Measurements from ENCODE around the gene NCMAP. TPM values are rescaled to one million over a fixed set of nuclear protein-coding genes. Genes with fewer than 3 reads are reported as not detected.
"Not testable (repeated sequence)": the region's sequence is repeated elsewhere in the genome, so short reads cannot be mapped to it uniquely, and the experiment has no call there.

The NCMAP gene
- total RNA-seq, result not detected in 2 replicates

DNA sequence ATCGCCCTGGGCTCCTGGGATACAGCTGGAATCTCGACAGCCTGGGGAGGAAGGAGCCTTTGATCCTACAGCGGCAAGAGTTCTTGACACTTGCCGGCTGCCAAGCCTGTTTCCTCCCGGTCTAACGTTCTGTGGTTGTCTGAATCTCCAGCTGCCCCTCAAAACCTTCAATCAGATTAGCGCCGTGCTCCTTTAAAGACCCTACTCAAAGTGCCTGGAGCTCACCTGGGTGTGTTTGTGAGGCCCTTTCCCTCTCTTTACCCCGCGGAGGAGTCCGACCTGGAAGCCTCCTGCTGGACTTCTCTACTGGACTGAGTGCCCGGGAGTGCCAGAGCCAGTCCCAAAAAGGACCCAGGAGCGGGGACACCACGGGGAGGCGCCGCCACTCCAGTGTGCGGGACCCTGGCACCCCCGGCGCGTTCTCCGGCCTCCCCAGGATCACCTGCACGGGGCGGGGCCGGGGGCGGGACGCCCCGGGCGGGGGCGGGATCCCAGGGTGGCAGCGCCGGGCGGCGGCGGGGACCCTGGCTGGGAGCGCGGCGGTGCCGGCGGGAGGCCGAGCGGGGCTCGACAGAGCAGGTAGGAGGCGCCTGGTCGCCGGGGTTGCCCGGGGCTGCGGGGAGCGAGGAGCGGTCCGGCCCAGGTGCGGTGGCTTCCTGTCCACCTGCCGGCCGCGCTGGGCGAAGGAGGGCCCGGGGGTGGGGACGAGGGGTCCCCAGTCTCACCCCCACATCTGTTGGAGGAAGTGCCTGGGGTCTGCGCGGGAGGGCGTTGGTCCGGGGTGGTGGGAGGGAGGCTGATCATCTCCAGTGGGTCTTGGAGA is at the start of gene NCMAP:
Gene NCMAP, plus strand, starts transcription at position 497 of the 823 bp plus-strand sequence. CDS start 39,344 bp downstream, outside the sequence.
- intact Hi-C loops (cut with micrococcal nuclease), result no loop called here

- intact Hi-C loops (cut with micrococcal nuclease), result loop anchor here (10.0 kb wide), 2 partner anchors 238 to 312 kb away; partner anchors contain the start of gene CLIC4
These were observed 49.1 kb upstream of the NCMAP start for GRCh38 chr1:24506691-24507381.

DNA sequence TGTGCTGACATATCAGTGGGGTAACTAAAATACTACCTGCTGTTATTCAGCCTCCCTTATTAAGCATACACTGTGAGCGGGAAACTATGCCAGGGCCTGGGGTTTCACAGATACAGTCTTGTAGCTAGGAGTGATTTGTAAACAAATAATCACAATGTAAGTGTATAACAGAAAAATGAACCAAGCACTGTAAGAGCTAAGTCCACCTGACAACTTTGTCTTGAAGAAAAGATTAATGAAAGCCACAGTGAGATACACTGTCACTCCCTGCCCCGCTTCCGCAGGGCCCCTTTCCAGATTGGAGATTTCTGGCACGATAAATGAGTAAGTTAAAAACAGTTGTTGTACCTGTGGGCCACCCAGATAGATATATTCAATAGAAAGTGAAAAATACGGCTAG is 48.5 kb upstream of the NCMAP start:
- intact Hi-C loops (cut with micrococcal nuclease), result loop anchor here (10.0 kb wide), 2 partner anchors 237 to 313 kb away; partner anchors contain the start of gene CLIC4

- intact Hi-C loops (cut with micrococcal nuclease), result loop anchor here (10.0 kb wide), 2 partner anchors 236 to 314 kb away; partner anchors contain the start of gene CLIC4
These were observed 47.0 kb upstream of the NCMAP start for GRCh38 chr1:24508911-24509310.

DNA sequence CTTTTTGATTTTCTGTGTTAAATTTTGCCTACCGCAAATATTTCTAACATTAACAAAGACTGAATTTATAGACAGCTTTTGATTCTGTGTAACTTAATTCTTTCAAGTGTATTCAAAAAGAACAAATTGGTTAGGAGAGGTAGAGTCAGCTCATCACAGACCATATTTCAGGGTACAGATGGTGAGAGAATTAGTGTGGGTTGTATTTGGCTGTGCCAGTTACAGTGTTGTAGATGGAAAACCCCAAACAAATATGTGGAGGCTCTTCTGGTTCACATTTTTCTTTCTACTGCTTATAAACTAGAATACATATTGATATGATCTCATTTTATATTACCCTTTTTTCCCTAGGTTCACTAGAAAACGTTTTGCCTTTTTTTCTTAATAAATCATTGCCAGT is 42.2 kb upstream of the NCMAP start:
- intact Hi-C loops (cut with micrococcal nuclease), result no loop called here

GRCh38 chr1:24514946-24515345 is 40.9 kb upstream of the NCMAP start:
- intact Hi-C loops (cut with micrococcal nuclease), result no loop called here

DNA sequence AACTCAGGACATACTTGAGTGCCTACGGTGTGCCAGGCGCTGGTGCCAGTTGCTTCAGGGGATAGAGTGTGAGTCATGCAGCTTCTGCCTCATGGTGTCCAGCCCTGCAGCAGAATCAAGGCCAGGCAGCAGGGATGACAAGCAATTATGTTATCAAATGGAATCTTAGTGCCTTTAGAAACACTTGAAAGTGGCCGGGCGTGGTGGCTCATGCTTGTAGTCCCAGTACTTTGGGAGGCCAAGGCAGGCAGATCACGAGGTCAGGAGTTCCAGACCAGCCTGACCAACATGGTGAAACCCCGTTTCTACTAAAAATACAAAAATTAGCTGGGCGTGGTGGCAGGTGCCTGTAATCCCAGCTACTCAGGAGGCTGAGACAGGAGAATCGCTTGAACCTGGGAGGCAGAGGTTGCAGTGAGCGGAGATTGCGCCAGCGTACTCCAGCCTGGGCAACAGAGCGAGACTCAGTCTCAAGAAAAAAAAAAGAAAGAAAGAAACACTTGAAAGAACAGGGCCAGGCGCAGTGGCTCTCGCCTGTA is 40.1 kb upstream of the NCMAP start:
- intact Hi-C loops (cut with micrococcal nuclease), result not testable (repeated sequence)

DNA sequence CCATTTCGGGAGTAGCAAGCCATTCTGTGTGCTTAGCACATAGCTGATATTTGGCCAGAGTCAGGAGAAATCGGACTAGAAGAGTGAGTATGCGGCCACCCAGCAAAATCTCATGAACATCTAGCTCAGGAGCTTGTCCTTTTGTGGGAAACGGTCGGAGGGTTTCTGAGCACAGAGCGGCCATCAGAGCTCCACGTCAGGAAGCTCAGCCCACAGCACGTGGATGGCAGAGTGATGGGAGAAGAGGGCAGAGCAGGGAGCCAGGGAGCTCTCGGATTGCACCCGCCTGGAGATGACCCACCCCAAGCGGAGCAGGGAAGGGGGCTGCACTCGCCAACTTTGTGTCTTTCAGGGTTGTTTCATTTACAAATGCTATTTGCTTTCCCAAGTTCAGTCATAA is 39.4 kb upstream of the NCMAP start:
- intact Hi-C loops (cut with micrococcal nuclease), result no loop called here

DNA sequence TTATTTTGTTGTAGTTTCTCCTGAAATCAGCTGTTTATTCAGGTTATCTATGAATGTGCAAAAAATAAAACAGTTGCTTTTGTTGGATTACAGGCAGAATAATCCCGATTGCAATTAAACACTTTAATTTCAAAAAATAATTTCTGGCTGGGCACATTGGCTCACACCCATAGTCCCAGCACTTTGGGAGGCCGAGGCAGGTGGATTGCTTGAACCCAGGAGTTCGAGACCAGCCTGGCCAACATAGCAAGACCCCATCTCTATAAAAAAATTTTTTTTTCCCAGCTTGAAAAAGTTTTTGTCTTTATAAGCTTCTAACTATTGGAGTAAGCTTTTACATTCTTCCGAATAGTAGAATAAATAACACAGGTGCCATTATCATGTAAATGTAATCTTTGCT is 38.0 kb upstream of the NCMAP start:
- intact Hi-C loops (cut with micrococcal nuclease), result no loop called here

DNA sequence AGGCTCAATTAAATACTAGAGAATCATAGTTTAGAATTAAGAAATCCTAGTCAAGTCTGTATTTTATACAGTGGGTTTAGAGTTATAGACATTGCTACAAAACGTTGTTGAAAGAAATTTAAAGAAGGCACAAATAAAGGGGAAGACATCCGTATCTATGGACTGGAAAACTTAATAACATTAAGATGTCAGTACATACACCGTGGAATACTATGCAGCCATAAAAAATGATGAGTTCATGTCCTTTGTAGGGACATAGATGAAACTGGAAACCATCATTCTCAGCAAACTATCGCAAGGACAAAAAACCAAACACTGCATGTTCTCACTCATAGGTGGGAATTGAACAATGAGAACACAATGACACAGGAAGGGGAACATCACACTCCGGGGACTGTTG is 35.6 kb upstream of the NCMAP start:
- intact Hi-C loops (cut with micrococcal nuclease), result not testable (repeated sequence)

- intact Hi-C loops (cut with micrococcal nuclease), result loop anchor here (2.0 kb wide), 1 partner anchor 111 kb away; the partner anchor contains the start of gene NIPAL3
These were observed 30.3 kb upstream of the NCMAP start for GRCh38 chr1:24525606-24526005.

- intact Hi-C loops (cut with micrococcal nuclease), result loop anchor here (2.0 kb wide), 1 partner anchor 111 kb away; the partner anchor contains the start of gene NIPAL3
These were observed 29.8 kb upstream of the NCMAP start for GRCh38 chr1:24526045-24526444.

DNA sequence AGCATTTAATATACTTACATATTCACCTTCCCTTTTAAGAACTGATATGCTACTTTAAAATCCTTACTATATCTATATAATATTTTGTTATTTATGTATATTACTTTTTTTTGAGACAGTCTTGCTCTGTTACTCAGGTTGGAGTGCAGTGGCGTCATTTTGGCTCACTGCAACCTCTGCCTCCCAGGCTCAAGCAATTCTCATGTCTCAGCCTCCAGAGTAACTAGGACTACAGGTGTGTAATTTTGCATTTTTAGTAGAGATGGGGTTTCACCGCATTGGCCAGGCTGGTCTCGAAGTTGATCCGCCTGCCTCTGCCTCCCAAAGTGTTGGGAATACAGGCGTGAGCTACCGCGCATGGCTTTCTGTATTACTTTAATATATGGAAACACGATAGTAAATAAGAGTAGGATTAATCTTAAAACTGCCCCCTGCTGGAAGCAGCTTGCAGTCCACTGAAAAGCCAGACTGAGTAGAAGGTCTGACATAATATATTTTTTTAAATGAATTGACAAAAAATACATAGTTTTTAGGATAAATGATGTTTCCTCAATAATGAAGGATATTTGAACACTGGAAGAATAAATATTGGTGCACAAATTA is 28.8 kb upstream of the NCMAP start:
- intact Hi-C loops (cut with micrococcal nuclease), result loop anchor here (2.0 kb wide), 1 partner anchor 112 kb away; the partner anchor contains the start of gene NIPAL3

DNA sequence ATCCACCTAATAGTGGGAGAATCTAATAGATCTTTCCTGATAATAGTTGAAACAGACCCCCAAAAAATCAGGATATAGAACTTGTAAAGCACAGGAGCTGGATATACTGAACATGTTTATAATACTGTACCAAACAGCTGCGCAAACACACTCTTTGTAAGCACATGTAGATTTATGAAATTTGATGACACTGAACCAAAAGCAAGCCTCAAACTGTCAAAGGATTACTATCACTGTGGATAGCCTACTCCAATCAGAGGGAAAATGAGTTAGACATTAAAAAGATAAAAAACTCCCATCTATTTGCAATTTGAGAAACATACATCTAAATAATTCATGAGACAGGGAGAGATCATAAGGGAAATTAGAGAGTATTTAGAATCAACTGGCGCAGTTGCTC is 27.1 kb upstream of the NCMAP start:
- intact Hi-C loops (cut with micrococcal nuclease), result no loop called here

GRCh38 chr1:24529292-24529691 is 26.6 kb upstream of the NCMAP start:
- intact Hi-C loops (cut with micrococcal nuclease), result not testable (repeated sequence)

GRCh38 chr1:24535021-24535424 is 20.9 kb upstream of the NCMAP start:
- intact Hi-C loops (cut with micrococcal nuclease), result loop anchor here (2.0 to 10.0 kb wide), 5 partner anchors 50 to 343 kb away; partner anchors contain the start of gene SRRM1

- intact Hi-C loops (cut with micrococcal nuclease), result loop anchor here (1.0 to 10.0 kb wide), 6 partner anchors 33 to 343 kb away; partner anchors contain the start of genes RCAN3 and SRRM1
These were observed 20.1 kb upstream of the NCMAP start for GRCh38 chr1:24535778-24536177.

- intact Hi-C loops (cut with micrococcal nuclease), result loop anchor here (1.0 to 10.0 kb wide), 4 partner anchors 34 to 344 kb away; partner anchors contain the start of gene RCAN3
These were observed 19.5 kb upstream of the NCMAP start for GRCh38 chr1:24536391-24536840.

GRCh38 chr1:24540051-24540905 is 15.6 kb upstream of the NCMAP start:
- intact Hi-C loops (cut with micrococcal nuclease), result no loop called here
